Measurements from ENCODE around the gene VPS35L. TPM values are rescaled to one million over a fixed set of nuclear protein-coding genes. Genes with fewer than 3 reads are reported as not detected.

The VPS35L gene
- total and polyA plus RNA-seq, 2 donors (not counting 1 experiment from before 2014, with no cell fraction given), result 17.5 to 62.1 TPM

- Histone ChIP-seq H3K9me3 (ENCODE audit: control extremely low read depth in 1 of 3, control insufficient read depth in 2 of 3, insufficient read depth in 1 of 3, low read length in 2 of 3) (peaks cover 0 to 4% (median 0%) of the 10 kb centered on the region in 3 donors), H3K27ac (ENCODE audit: low read length in 2 of 2) (no peak overlapping the region), H3K36me3 (replicated peaks in 1 of 2; ENCODE audit: control extremely low read depth in 1 of 2, control insufficient read depth in 1 of 2, extremely low read depth in 1 of 2, insufficient read depth in 2 of 2, low read length in 1 of 2) (peaks cover 3 to 38% of the 10 kb centered on the region in 2 experiments), H3K4me2 (replicated peaks; ENCODE audit: low read depth, low read length, poor library complexity, severe bottlenecking) (no peak overlapping the region), H3K9ac (ENCODE audit: low read length) (no peak overlapping the region), H3K27me3 (replicated peaks in 1 of 4; ENCODE audit: control extremely low read depth in 1 of 4, control insufficient read depth in 3 of 4, insufficient read depth in 4 of 4, low read length in 3 of 4) (no peaks in the 10 kb centered on the region), H3K4me3 (ENCODE audit: control extremely low read depth in 1 of 5, extremely low read depth in 1 of 5, insufficient read depth in 1 of 5, low read depth in 2 of 5, low read length in 4 of 5) (no peak overlapping the region), H3K79me2 (ENCODE audit: control insufficient read depth, insufficient read depth, low read length) (no peaks in the 10 kb centered on the region), H3K4me1 (ENCODE audit: control insufficient read depth in 2 of 2, insufficient read depth in 2 of 2, low read length in 2 of 2) (no peaks in the 10 kb centered on the region), H4K20me1 (ENCODE audit: control insufficient read depth, insufficient read depth, low read length, poor library complexity, severe bottlenecking) (no peaks in the 10 kb centered on the region), H2AFZ (ENCODE audit: insufficient read depth, low read depth, low read length, poor library complexity, severe bottlenecking) (no peak overlapping the region)
- Mint-ChIP-seq H3K4me3 (no peak overlapping the region), H3K27ac (no peak overlapping the region), H3K9me3 (ENCODE audit: insufficient read depth) (no peaks in the 10 kb centered on the region), H3K27me3 (no peaks in the 10 kb centered on the region), H3K4me1 (no peaks in the 10 kb centered on the region)
- ChIA-PET CTCF (interaction anchor here (1.2 to 5.9 kb wide), 7 partner anchors 8 to 289 kb away, joined by 3 to 47 read pairs (median 5); no protein-coding TSS in a partner anchor), POLR2A (no interaction called here)
- no peak for TF ChIP-seq EZH2 (IDR thresholded peaks at IDR 0.05; ENCODE audit: borderline replicate concordance, insufficient read depth, low read depth, low read length, poor library complexity, severe bottlenecking)
- TF ChIP-seq, protein P1, sequence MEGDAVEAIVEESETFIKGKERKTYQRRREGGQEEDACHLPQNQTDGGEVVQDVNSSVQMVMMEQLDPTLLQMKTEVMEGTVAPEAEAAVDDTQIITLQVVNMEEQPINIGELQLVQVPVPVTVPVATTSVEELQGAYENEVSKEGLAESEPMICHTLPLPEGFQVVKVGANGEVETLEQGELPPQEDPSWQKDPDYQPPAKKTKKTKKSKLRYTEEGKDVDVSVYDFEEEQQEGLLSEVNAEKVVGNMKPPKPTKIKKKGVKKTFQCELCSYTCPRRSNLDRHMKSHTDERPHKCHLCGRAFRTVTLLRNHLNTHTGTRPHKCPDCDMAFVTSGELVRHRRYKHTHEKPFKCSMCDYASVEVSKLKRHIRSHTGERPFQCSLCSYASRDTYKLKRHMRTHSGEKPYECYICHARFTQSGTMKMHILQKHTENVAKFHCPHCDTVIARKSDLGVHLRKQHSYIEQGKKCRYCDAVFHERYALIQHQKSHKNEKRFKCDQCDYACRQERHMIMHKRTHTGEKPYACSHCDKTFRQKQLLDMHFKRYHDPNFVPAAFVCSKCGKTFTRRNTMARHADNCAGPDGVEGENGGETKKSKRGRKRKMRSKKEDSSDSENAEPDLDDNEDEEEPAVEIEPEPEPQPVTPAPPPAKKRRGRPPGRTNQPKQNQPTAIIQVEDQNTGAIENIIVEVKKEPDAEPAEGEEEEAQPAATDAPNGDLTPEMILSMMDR (IDR thresholded peaks at IDR 0.05), result peak; percentile 51
- 94% methylated on average over 6 of the region's 13 CpGs for WGBS (ENCODE audit: insufficient coverage)
- DNase-seq (peak; percentile 15), ATAC-seq (ENCODE audit: low read depth) (no peak)
- intact Hi-C loops (cut with micrococcal nuclease), result no loop called here
Measured at GRCh38 chr16:19601083-19601976, 45.8 kb downstream of the VPS35L start.

GRCh38 chr16:19604911-19605310 is 49.4 kb downstream of the VPS35L start:
- DNase-seq (no peak), ATAC-seq (ENCODE audit: low read depth) (no peak)
- TF ChIP-seq, protein P1 (IDR thresholded peaks at IDR 0.05), result no peak
- TF ChIP-seq EZH2 (IDR thresholded peaks at IDR 0.05; ENCODE audit: borderline replicate concordance, insufficient read depth, low read depth, low read length, poor library complexity, severe bottlenecking), result no peak
- Histone ChIP-seq H3K9ac (ENCODE audit: low read length) (no peak overlapping the region), H2AFZ (ENCODE audit: insufficient read depth, low read depth, low read length, poor library complexity, severe bottlenecking) (no peak overlapping the region), H4K20me1 (ENCODE audit: control insufficient read depth, insufficient read depth, low read length, poor library complexity, severe bottlenecking) (no peaks in the 10 kb centered on the region), H3K4me1 (ENCODE audit: control insufficient read depth in 2 of 2, insufficient read depth in 2 of 2, low read length in 2 of 2) (no peaks in the 10 kb centered on the region), H3K4me2 (replicated peaks; ENCODE audit: low read depth, low read length, poor library complexity, severe bottlenecking) (no peak overlapping the region), H3K36me3 (replicated peaks in 1 of 2; ENCODE audit: control extremely low read depth in 1 of 2, control insufficient read depth in 1 of 2, extremely low read depth in 1 of 2, insufficient read depth in 2 of 2, low read length in 1 of 2) (peaks cover 3 to 53% of the 10 kb centered on the region in 2 experiments), H3K4me3 (ENCODE audit: control extremely low read depth in 1 of 5, extremely low read depth in 1 of 5, insufficient read depth in 1 of 5, low read depth in 2 of 5, low read length in 4 of 5) (no peak overlapping the region), H3K79me2 (ENCODE audit: control insufficient read depth, insufficient read depth, low read length) (no peaks in the 10 kb centered on the region), H3K9me3 (ENCODE audit: control extremely low read depth in 1 of 3, control insufficient read depth in 2 of 3, insufficient read depth in 1 of 3, low read length in 2 of 3) (peaks cover 0 to 4% (median 0%) of the 10 kb centered on the region in 3 donors), H3K27me3 (replicated peaks in 1 of 4; ENCODE audit: control extremely low read depth in 1 of 4, control insufficient read depth in 3 of 4, insufficient read depth in 4 of 4, low read length in 3 of 4) (no peaks in the 10 kb centered on the region), H3K27ac (ENCODE audit: low read length in 2 of 2) (no peak overlapping the region)
- intact Hi-C loops (cut with micrococcal nuclease), result no loop called here
- POLR2A ChIA-PET, result no interaction called here
- Mint-ChIP-seq H3K4me3 (no peak overlapping the region), H3K27me3 (no peaks in the 10 kb centered on the region), H3K27ac (no peak overlapping the region), H3K4me1 (no peaks in the 10 kb centered on the region), H3K9me3 (ENCODE audit: insufficient read depth) (no peaks in the 10 kb centered on the region)
- CTCF ChIA-PET, result interaction anchor here (1.3 kb wide), 1 partner anchor 50 kb away, joined by 3 read pairs; no protein-coding TSS in a partner anchor
- no CpG with 5 or more reads among the region's 4 CpGs for WGBS (ENCODE audit: insufficient coverage)
